Endothelial cell of umbilical vein (primary cell): ENCODE data around the gene TTBK1.

Experiments used
- CTCF ChIP-seq, 2 donors: IDR thresholded peaks; 1 replicate in 1 of 2; 2 replicates in 1 of 2; pipeline ENCODE4 v1.5.1; 2011; ENCODE audit warnings: low read length in 2 of 2, mild to moderate bottlenecking in 2 of 2, moderate library complexity in 2 of 2, control low read depth in 1 of 2, inconsistent platforms in 1 of 2, low read depth in 1 of 2; ENCODE audit not compliant: insufficient read depth in 1 of 2; ENCODE audit errors: extremely low read depth in 1 of 2
- EZH2 ChIP-seq: IDR thresholded peaks from 2 replicates; pipeline ENCODE4 v1.6.1; 2012; ENCODE audit warnings: borderline replicate concordance, low read depth, mild to moderate bottlenecking, moderate library complexity, low read length, inconsistent platforms; ENCODE audit not compliant: severe bottlenecking
- FOS ChIP-seq: IDR thresholded peaks from 2 replicates; pipeline ENCODE4 v1.6.1; 2011; ENCODE audit warnings: mild to moderate bottlenecking, low read length, moderate library complexity, borderline replicate concordance; ENCODE audit not compliant: insufficient read depth
- JUN ChIP-seq: IDR thresholded peaks from 2 replicates; pipeline ENCODE4 v1.6.1; 2011; ENCODE audit warnings: borderline replicate concordance, low read depth; ENCODE audit not compliant: insufficient read length, insufficient read depth
- MAX ChIP-seq: IDR thresholded peaks from 2 replicates; pipeline ENCODE4 v1.6.1; 2011; ENCODE audit not compliant: insufficient read depth, insufficient read length
- POLR2A ChIP-seq: IDR thresholded peaks from 2 replicates; pipeline ENCODE4 v1.6.1; 2012; ENCODE audit warnings: low read depth, mild to moderate bottlenecking, control low read depth, low read length
- POLR2AphosphoS5 ChIP-seq: IDR thresholded peaks from 2 replicates; pipeline ENCODE4 v1.6.1; 2012; ENCODE audit warnings: low read depth, mild to moderate bottlenecking, control low read depth, low read length, moderate library complexity; ENCODE audit not compliant: insufficient read depth

DNA sequence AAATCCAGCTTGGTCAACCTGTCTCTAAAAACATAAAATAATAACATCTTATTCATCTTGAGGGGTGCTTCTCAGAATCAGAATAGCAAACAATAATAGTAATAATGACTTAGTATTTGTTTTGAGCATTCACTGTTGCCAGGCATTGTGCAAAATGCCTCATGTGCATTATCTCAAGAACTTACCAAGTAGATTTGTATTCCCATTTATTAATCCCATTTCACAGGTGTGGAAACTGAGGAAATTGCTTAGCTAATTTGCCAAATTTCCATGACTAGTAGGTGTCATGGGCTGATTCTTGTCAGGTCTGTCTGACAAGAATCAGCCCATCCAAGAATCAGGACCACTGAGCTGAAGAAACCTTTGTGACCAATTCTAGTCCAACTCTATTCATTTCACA, 5.5 kb downstream of the TTBK1 start:
- TF ChIP-seq POLR2A (no peak), CTCF (IDR thresholded peaks at IDR 0.05; ENCODE audit: extremely low read depth in 1 of 2, insufficient read depth in 1 of 2, low read depth in 1 of 2, low read length in 2 of 2) (no peak), MAX (no peak), FOS (no peak), EZH2 (no peak), POLR2AphosphoS5 (no peak), JUN (no peak)
